Measurements from ENCODE around the gene AFP. TPM values are rescaled to one million over a fixed set of nuclear protein-coding genes. Genes with fewer than 3 reads are reported as not detected.

The AFP gene
- total RNA-seq, 1 donor from 2014 or later: not detected

GRCh38 chr4:73452953-73453700, 17.1 kb downstream of the AFP start:
- DNase-seq (ENCODE audit: low spot score): no peak
- H3K27ac Mint-ChIP-seq (ENCODE audit: unreplicated experiment): no peak overlapping the region
- H3K27me3 Mint-ChIP-seq (ENCODE audit: unreplicated experiment): peaks cover 2% of the 10 kb centered on the region
- H3K9me3 Mint-ChIP-seq (ENCODE audit: unreplicated experiment): no peaks in the 10 kb centered on the region
- no peaks in the 10 kb centered on the region for H3K36me3 Mint-ChIP-seq (ENCODE audit: low read depth, unreplicated experiment)
- no peak overlapping the region for H3K4me3 Mint-ChIP-seq (ENCODE audit: unreplicated experiment)
- TF ChIP-seq CTCF (IDR thresholded peaks at IDR 0.05; ENCODE audit: unreplicated experiment): no peak
- peaks cover 11% of the 10 kb centered on the region for H3K4me1 Mint-ChIP-seq (ENCODE audit: unreplicated experiment)

- Mint-ChIP-seq H3K4me1 (ENCODE audit: unreplicated experiment) (peaks cover 11% of the 10 kb centered on the region), H3K27ac (ENCODE audit: unreplicated experiment) (no peak overlapping the region), H3K27me3 (ENCODE audit: unreplicated experiment) (peaks cover 2% of the 10 kb centered on the region), H3K9me3 (ENCODE audit: unreplicated experiment) (no peaks in the 10 kb centered on the region), H3K36me3 (ENCODE audit: low read depth, unreplicated experiment) (no peaks in the 10 kb centered on the region), H3K4me3 (ENCODE audit: unreplicated experiment) (no peak overlapping the region)
- DNase-seq (ENCODE audit: low spot score): no peak
- no peak for TF ChIP-seq CTCF (IDR thresholded peaks at IDR 0.05; ENCODE audit: unreplicated experiment)
Observed at GRCh38 chr4:73453701-73454005, 17.6 kb downstream of the AFP start.

- Mint-ChIP-seq H3K9me3 (ENCODE audit: unreplicated experiment) (no peaks in the 10 kb centered on the region), H3K27ac (ENCODE audit: unreplicated experiment) (no peak overlapping the region), H3K4me3 (ENCODE audit: unreplicated experiment) (no peak overlapping the region), H3K36me3 (ENCODE audit: low read depth, unreplicated experiment) (no peaks in the 10 kb centered on the region), H3K4me1 (ENCODE audit: unreplicated experiment) (peaks cover 11% of the 10 kb centered on the region), H3K27me3 (ENCODE audit: unreplicated experiment) (peaks cover 2% of the 10 kb centered on the region)
- TF ChIP-seq CTCF (IDR thresholded peaks at IDR 0.05; ENCODE audit: unreplicated experiment): no peak
- no peak for DNase-seq (ENCODE audit: low spot score)
Observed at GRCh38 chr4:73454920-73455319, 18.9 kb downstream of the AFP start.

- Mint-ChIP-seq H3K36me3 (ENCODE audit: low read depth, unreplicated experiment) (no peaks in the 10 kb centered on the region), H3K27me3 (ENCODE audit: unreplicated experiment) (peaks cover 2% of the 10 kb centered on the region), H3K27ac (ENCODE audit: unreplicated experiment) (no peak overlapping the region), H3K4me3 (ENCODE audit: unreplicated experiment) (no peak overlapping the region), H3K9me3 (ENCODE audit: unreplicated experiment) (no peaks in the 10 kb centered on the region), H3K4me1 (ENCODE audit: unreplicated experiment) (peaks cover 9% of the 10 kb centered on the region)
- no peak for TF ChIP-seq CTCF (IDR thresholded peaks at IDR 0.05; ENCODE audit: unreplicated experiment)
- no peak for DNase-seq (ENCODE audit: low spot score)
Observed at GRCh38 chr4:73456177-73457022, 20.4 kb downstream of the AFP start.

Measured in endothelial cell (in vitro differentiated cells).